GM12875 (cell line): ENCODE data around the gene ATXN10.

Source experiments
- H3K4me3 ChIP-seq: one replicate; pipeline ENCODE4 v1.5.1; 2011; ENCODE audit warnings: low read depth, low read length, control low read depth
- CTCF ChIP-seq: IDR thresholded peaks from 2 replicates; pipeline ENCODE4 v1.5.1; 2011; ENCODE audit warnings: low read depth, mild to moderate bottlenecking, control low read depth, inconsistent platforms, low read length, moderate library complexity, borderline replicate concordance; ENCODE audit not compliant: insufficient read depth

Gene ATXN10

GRCh38 chr22:45876136-45877035, 204.8 kb downstream of the ATXN10 start:
- no peak for TF ChIP-seq CTCF
- no peak overlapping the region for H3K4me3 ChIP-seq

GRCh38 chr22:45877036-45877380, 205.4 kb downstream of the ATXN10 start:
- no peak overlapping the region for H3K4me3 ChIP-seq
- TF ChIP-seq CTCF = no peak

DNA sequence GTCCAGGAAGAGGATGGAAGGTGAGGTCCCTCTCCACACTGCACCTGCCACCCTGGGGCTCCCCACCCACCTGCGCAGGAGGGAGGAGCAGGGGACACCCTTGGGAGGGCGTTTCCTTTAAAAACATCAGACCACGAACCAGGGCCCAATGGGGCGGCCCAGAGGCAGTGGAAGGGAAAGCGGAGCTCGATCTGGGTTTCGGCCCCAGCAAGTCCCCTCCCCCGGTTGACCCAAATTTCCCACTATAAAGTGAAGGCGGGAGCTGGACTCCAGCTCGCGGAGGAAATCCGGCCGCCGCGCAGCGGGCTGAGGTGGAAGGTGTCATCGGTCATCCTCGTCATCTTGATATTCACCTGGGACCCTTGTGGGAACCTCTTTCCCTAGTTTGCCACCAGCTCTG, 206.0 kb downstream of the ATXN10 start:
- no peak for TF ChIP-seq CTCF

GRCh38 chr22:45878051-45878781, 206.6 kb downstream of the ATXN10 start:
- no peak for TF ChIP-seq CTCF
- H3K4me3 ChIP-seq = no peak overlapping the region

More for the DNA sequence above, 206.0 kb downstream of the ATXN10 start:
- no peak overlapping the region for H3K4me3 ChIP-seq

DNA sequence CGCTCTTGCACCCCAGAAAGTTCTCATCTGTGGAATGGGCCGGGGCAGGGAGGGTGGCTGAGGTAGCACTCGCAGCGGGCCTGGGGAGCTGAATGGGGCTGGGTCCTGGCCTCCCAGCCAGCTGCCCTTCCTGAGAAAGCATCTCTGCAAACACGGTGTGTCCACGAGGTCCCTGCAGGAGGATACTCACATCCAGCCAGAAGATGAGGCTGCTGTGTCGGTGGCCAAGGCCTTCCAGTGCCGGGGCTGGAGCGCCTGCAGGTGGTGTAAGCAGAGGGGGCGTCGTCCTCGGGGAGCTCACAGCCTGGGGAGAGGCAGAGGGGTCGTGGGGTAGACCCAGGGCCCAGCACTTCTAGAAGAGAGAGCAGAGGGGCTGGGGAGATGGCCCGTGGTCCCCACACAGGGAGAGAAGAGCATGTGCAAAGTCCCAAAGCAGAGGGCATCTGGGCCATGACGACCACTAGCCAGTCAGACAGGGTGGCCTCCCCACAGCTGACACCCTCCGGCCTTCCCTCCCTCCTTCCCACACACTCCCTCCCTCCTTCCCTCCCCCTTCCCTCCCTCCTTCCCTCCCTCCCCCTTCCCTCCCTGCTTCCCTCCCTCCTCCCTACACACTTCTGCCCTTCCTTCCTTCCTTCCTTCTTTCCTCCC, 207.4 kb downstream of the ATXN10 start:
- TF ChIP-seq CTCF = no peak
- H3K4me3 ChIP-seq = no peak overlapping the region

DNA sequence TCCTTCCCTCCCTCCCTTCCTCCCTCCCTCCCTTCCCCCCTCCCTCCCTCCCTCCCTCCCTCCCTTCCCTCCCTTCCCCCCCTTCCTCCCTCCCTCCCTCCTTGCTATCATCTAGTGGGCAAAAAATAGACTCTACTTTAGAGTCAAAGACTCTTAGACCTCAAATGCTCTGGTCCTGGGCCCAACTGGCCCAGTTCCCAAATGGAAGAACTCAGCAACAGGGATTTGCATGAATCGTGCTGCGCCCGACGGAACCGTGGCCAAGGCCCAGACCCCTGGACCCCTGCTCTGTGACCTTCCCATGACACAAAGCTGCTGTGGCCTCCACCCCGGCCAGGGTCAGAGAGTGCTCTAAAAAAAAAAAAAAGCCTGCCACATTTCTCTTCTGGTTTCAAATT, 207.9 kb downstream of the ATXN10 start:
- no peak overlapping the region for H3K4me3 ChIP-seq
- no peak for TF ChIP-seq CTCF
